HFFc6 (cell line): ENCODE measurements around the gene TMEM233. TPM values are rescaled to one million over a fixed set of nuclear protein-coding genes. Genes with fewer than 3 reads are reported as not detected.

Source experiments
- DNase-seq: peaks from one replicate; pipeline ENCODE4 v3.0.0-alpha.2; 2018
- H3K27ac Mint-ChIP-seq: 2 replicates; pipeline ENCODE4 v1.8.0; 2020; ENCODE audit warnings: mild to moderate bottlenecking, mixed read lengths
- H3K27me3 Mint-ChIP-seq: 2 replicates; pipeline ENCODE4 v1.8.0; 2021; ENCODE audit warnings: mild to moderate bottlenecking, moderate library complexity, mixed read lengths; ENCODE audit not compliant: insufficient read depth
- H3K36me3 Mint-ChIP-seq: 2 replicates; pipeline ENCODE4 v1.8.0; 2021; ENCODE audit warnings: low read depth, mixed read lengths
- H3K4me1 Mint-ChIP-seq: 2 replicates; pipeline ENCODE4 v1.8.0; 2020; ENCODE audit warnings: low read depth, mixed read lengths
- H3K4me3 Mint-ChIP-seq: 2 replicates; pipeline ENCODE4 v1.8.0; 2020; ENCODE audit warnings: mild to moderate bottlenecking, moderate library complexity, mixed read lengths
- H3K9me3 Mint-ChIP-seq: 2 replicates; pipeline ENCODE4 v1.8.0; 2020; ENCODE audit warnings: mild to moderate bottlenecking, mixed read lengths
- CTCF ChIP-seq: fragments of 200-600 bp; sonication (generic); IDR thresholded peaks from 2 replicates; pipeline ENCODE4 v1.5.0; 2021; ENCODE audit warnings: antibody characterized with exemption, mild to moderate bottlenecking
- total RNA-seq, 6 experiments: library from RNA; stranded (reverse); fragmentation: NEBNext Ultra II Directional; extraction: Animal tissue kit (Norgen Biotek cat#: 25700); gene quantifications; 2 replicates in 1 of 6; 3 replicates in 5 of 6; pipeline ENCODE4 v1.2.3, GENCODE V29; 2021

Gene TMEM233
- total RNA-seq, 6 experiments from 2014 or later, result not detected

GRCh38 chr12:119565404-119565803 lies 28.2 kb upstream of the TMEM233 start:
- Mint-ChIP-seq H3K27me3 (no peaks in the 10 kb centered on the region; the same call in 1 of the 2 replicates), H3K27ac (no peak overlapping the region), H3K36me3 (no peaks in the 10 kb centered on the region), H3K9me3 (peaks cover 7% of the 10 kb centered on the region; the same call in 1 of the 2 replicates), H3K4me1 (no peaks in the 10 kb centered on the region), H3K4me3 (no peak overlapping the region)
- DNase-seq, result no peak
- TF ChIP-seq CTCF, result no peak

GRCh38 chr12:119570771-119571170 lies 22.8 kb upstream of the TMEM233 start:
- Mint-ChIP-seq H3K4me1 (no peaks in the 10 kb centered on the region), H3K4me3 (no peak overlapping the region), H3K36me3 (no peaks in the 10 kb centered on the region), H3K27ac (no peak overlapping the region), H3K27me3 (no peaks in the 10 kb centered on the region; the same call in 1 of the 2 replicates), H3K9me3 (no peaks in the 10 kb centered on the region)
- DNase-seq, result no peak
- no peak for TF ChIP-seq CTCF

GRCh38 chr12:119573086-119573485 lies 20.5 kb upstream of the TMEM233 start:
- Mint-ChIP-seq H3K9me3 (no peaks in the 10 kb centered on the region), H3K4me3 (no peak overlapping the region), H3K27ac (no peak overlapping the region), H3K36me3 (no peaks in the 10 kb centered on the region), H3K27me3 (no peaks in the 10 kb centered on the region; the same call in 1 of the 2 replicates), H3K4me1 (no peaks in the 10 kb centered on the region)
- DNase-seq, result no peak
- TF ChIP-seq CTCF, result no peak

- H3K27ac Mint-ChIP-seq, result no peak overlapping the region
- DNase-seq, result no peak
- no peaks in the 10 kb centered on the region; the same call in 1 of the 2 replicates for H3K27me3 Mint-ChIP-seq
- H3K9me3 Mint-ChIP-seq, result no peaks in the 10 kb centered on the region
- no peaks in the 10 kb centered on the region for H3K36me3 Mint-ChIP-seq
- TF ChIP-seq CTCF, result no peak
- H3K4me3 Mint-ChIP-seq, result no peak overlapping the region
- H3K4me1 Mint-ChIP-seq, result no peaks in the 10 kb centered on the region
These were observed 19.3 kb upstream of the TMEM233 start for GRCh38 chr12:119574255-119574654.

GRCh38 chr12:119576118-119576810 lies 17.3 kb upstream of the TMEM233 start:
- H3K4me1 Mint-ChIP-seq, result no peaks in the 10 kb centered on the region
- no peak for DNase-seq
- TF ChIP-seq CTCF, result no peak
- H3K27me3 Mint-ChIP-seq, result no peaks in the 10 kb centered on the region; the same call in 1 of the 2 replicates
- H3K27ac Mint-ChIP-seq, result no peak overlapping the region
- H3K9me3 Mint-ChIP-seq, result no peaks in the 10 kb centered on the region
- H3K36me3 Mint-ChIP-seq, result no peaks in the 10 kb centered on the region
- H3K4me3 Mint-ChIP-seq, result no peak overlapping the region
